Thyroid gland (tissue), 4 donors: Measurements from ENCODE around the gene BEAN1.

Experiments
- CTCF ChIP-seq, 6 experiments: fragments of 200-600 bp in 3 of 6; fragments of 450-650 bp in 3 of 6; sonication (generic) in 3 of 6; IDR thresholded peaks; one replicate each; pipeline ENCODE4 v1.5.1; 2016 to 2019; ENCODE audit warnings: antibody characterized with exemption in 6 of 6, mild to moderate bottlenecking in 2 of 6, inconsistent platforms in 1 of 6, moderate library complexity in 1 of 6
- POLR2A ChIP-seq, 2 donors: fragments of 450-650 bp; IDR thresholded peaks; one replicate each; pipeline ENCODE4 v1.6.1; 2017; ENCODE audit warnings: antibody characterized with exemption in 2 of 2, mild to moderate bottlenecking in 2 of 2, moderate library complexity in 1 of 2

- TF ChIP-seq POLR2A (IDR thresholded peaks at IDR 0.05) (no peak), CTCF (IDR thresholded peaks at IDR 0.05) (no peak)
Measured at GRCh38 chr16:66451548-66451947, 24.5 kb downstream of the BEAN1 start.
